ENCODE data around the gene COBL. TPM values are rescaled to one million over a fixed set of nuclear protein-coding genes. Genes with fewer than 3 reads are reported as not detected.

The COBL gene
- total RNA-seq, 2 experiments from 2014 or later = not detected

DNA sequence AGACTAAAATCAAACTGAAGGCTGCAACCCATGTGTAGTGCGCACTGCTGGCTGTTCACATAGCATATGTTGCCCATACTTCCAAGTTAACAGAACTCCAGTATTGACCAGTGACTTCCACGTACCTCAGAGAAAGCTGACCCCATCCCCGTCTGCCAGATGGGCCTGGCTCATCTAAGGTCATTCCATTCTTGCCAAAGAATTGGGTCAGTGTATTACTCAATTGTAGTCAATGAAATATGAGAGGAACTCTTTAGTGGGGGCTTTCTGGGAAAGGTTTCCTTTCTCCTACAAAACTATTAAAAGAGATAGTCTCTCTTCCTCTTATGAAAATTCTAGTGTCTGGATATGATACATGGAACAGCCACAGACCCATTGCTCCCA lies 238.6 kb downstream of the COBL start:
- Mint-ChIP-seq H3K4me3 (no peak overlapping the region), H3K27ac (no peak overlapping the region), H3K27me3 (ENCODE audit: low read depth) (no peaks in the 10 kb centered on the region), H3K36me3 (ENCODE audit: low read depth) (no peaks in the 10 kb centered on the region), H3K4me1 (ENCODE audit: low read depth) (no peaks in the 10 kb centered on the region), H3K9me3 (ENCODE audit: insufficient read depth) (no peaks in the 10 kb centered on the region)
- DNase-seq (no peak), ATAC-seq (no peak)
- CTCF ChIA-PET = no interaction called here
- POLR2A ChIA-PET = no interaction called here

DNA sequence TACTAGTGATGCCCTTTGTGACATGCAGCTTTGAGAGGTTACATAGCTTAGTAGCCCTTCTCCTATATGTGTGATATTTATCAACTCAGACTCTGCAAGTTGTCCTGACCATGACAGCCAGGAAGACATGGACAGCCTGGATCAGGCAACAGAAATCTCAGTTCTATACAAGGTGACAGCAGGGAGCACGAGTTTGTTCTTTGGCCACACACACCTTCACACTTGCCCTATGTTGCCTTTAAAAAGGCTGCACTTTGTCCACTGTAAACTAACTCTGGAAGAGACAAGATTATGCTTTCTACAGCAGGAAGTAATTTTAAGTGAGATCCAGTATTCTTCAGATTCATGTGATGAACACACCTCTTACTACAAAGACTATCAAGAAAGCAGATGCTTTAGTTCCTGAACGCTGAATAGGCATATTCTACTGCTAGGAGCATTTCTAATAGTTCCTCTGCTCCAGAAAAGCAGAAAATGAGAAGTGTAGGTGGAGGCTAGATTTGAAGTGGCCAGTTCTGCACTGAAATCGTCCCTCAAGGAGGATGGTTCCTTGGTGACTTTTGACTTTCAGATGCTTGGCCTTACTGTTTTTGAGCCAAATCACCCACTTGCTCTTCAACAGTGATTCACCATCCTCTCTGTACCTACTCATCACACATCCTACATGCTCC lies 239.2 kb downstream of the COBL start:
- POLR2A ChIA-PET = no interaction called here
- Mint-ChIP-seq H3K27me3 (ENCODE audit: low read depth) (no peaks in the 10 kb centered on the region), H3K4me1 (ENCODE audit: low read depth) (no peaks in the 10 kb centered on the region), H3K36me3 (ENCODE audit: low read depth) (no peaks in the 10 kb centered on the region), H3K4me3 (no peak overlapping the region), H3K9me3 (ENCODE audit: insufficient read depth) (no peaks in the 10 kb centered on the region), H3K27ac (no peak overlapping the region)
- DNase-seq (no peak), ATAC-seq (no peak)
- CTCF ChIA-PET = interaction anchor here (1.2 kb wide), 1 partner anchor 64 kb away, joined by 5 read pairs; no protein-coding TSS in a partner anchor

DNA sequence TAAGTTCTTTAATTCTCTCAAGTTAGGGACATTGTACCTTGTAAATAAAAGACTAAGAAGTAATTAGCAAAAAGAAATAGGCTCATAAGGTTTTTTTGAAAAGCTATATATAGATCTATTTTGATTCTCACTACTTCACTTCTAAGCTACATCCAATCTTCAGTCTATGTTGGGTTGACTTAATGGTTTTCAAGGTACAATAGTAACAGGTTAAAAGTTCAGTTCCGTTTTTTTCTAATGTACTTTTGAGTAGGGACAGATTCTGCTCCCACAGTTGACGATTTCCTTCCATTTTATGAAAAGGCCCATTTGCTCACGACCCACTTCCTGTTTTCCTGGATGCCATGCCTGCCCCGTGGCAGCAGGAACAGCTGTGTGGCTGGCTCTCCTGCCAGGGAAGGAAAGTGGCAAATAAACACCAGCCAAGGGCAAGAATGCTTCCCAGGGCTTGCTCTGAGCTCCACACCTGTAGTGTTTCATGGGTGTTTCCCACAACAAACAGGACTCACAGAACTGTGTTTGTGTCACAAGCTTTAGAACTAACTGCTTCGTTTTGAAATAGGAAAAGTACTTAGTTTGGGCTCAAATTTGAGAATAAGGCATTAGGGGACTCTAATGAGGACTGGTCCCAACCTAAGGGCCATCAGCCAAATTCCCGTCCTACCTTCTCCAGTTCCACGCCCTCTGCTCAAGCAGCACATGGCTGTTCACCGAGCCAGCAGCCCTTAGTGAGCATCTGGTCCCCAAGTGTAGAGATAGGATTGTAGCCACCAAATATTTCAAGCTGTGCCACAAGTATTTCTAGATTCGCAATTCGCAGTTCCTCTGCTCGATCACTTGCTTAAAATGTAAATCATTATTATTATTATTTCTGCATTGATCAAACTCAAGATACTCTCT lies 240.7 kb downstream of the COBL start:
- Mint-ChIP-seq H3K36me3 (ENCODE audit: low read depth) (no peaks in the 10 kb centered on the region), H3K4me1 (ENCODE audit: low read depth) (no peaks in the 10 kb centered on the region), H3K27me3 (ENCODE audit: low read depth) (no peaks in the 10 kb centered on the region), H3K27ac (no peak overlapping the region), H3K9me3 (ENCODE audit: insufficient read depth) (no peaks in the 10 kb centered on the region), H3K4me3 (no peak overlapping the region)
- ChIA-PET POLR2A (no interaction called here), CTCF (interaction anchor here (1.2 to 2.0 kb wide), 3 partner anchors 65 to 87 kb away, joined by 4 to 7 read pairs (median 5); no protein-coding TSS in a partner anchor)
- ATAC-seq (no peak), DNase-seq (no peak)

DNA sequence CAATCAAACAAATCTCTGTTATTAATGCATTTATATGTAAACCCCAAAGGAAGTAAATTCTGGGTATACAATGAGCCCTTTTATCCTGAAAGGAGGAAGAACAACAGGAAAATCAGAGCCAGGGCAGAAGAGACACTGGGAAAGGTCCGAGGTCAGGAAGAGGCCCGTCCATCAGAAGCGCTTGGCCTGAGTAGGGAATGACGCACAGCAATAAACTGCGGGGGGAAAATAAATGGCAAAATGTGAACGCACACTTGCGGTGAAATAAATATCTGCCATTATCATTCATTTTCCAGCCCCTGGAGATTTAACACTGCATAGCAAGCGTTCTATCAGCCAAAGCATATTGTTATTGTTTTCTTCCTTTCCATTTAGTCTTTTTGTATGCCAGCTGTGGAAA lies 243.4 kb downstream of the COBL start:
- Mint-ChIP-seq H3K27me3 (ENCODE audit: low read depth) (no peaks in the 10 kb centered on the region), H3K9me3 (ENCODE audit: insufficient read depth) (no peaks in the 10 kb centered on the region), H3K36me3 (ENCODE audit: low read depth) (no peaks in the 10 kb centered on the region), H3K4me3 (no peak overlapping the region), H3K4me1 (ENCODE audit: low read depth) (no peaks in the 10 kb centered on the region), H3K27ac (no peak overlapping the region)
- ATAC-seq = no peak
- ChIA-PET CTCF (no interaction called here), POLR2A (no interaction called here)
- no peak for DNase-seq

DNA sequence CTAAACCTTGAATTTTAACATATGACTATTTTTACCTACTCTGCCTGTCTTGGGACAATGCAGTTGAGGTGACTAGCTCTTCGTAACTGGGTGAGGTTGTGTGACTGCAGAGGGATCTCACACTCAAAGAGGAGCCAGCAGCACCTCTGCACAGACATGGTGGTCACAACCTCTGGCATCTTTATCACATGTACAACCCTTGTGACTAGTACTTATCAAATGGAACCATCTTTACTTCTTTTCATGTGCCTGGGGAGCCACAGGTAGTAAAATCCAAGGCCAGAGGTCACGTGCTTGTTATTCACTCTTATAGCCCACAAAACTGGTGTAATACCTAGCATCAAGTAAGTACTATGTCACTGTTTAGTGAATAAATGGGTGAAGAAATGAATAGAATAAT lies 244.3 kb downstream of the COBL start:
- Mint-ChIP-seq H3K27ac (no peak overlapping the region), H3K27me3 (ENCODE audit: low read depth) (no peaks in the 10 kb centered on the region), H3K36me3 (ENCODE audit: low read depth) (no peaks in the 10 kb centered on the region), H3K9me3 (ENCODE audit: insufficient read depth) (no peaks in the 10 kb centered on the region), H3K4me1 (ENCODE audit: low read depth) (no peaks in the 10 kb centered on the region), H3K4me3 (no peak overlapping the region)
- CTCF ChIA-PET = interaction anchor here (0.7 to 3.1 kb wide), 5 partner anchors 23 to 394 kb away, joined by 3 to 20 read pairs (median 3); no protein-coding TSS in a partner anchor
- ATAC-seq = no peak
- POLR2A ChIA-PET = no interaction called here
- DNase-seq = no peak

DNA sequence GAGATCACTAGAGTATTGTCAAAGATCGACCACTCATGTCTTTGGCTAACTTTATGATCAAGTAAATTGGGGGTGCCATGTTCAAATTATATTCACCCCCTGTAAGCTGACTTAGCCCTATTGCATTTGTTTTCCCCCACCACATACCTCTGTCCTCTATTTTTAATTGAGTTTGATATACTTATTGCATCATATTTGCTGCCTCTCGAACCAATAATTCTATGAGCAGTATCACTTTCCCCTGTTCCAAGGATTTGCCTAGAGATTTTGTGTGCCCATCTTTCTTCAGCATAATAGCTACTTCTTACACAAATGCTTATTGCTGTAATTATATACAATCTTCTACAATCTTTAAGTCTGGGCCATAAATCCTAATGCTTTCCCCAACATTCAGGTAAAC lies 245.2 kb downstream of the COBL start:
- DNase-seq (no peak), ATAC-seq (no peak)
- Mint-ChIP-seq H3K4me3 (no peak overlapping the region), H3K9me3 (ENCODE audit: insufficient read depth) (no peaks in the 10 kb centered on the region), H3K27me3 (ENCODE audit: low read depth) (no peaks in the 10 kb centered on the region), H3K36me3 (ENCODE audit: low read depth) (no peaks in the 10 kb centered on the region), H3K4me1 (ENCODE audit: low read depth) (no peaks in the 10 kb centered on the region), H3K27ac (no peak overlapping the region)
- ChIA-PET POLR2A (no interaction called here), CTCF (interaction anchor here (0.8 to 3.1 kb wide), 4 partner anchors 24 to 603 kb away, joined by 3 to 20 read pairs (median 4); no protein-coding TSS in a partner anchor)

DNA sequence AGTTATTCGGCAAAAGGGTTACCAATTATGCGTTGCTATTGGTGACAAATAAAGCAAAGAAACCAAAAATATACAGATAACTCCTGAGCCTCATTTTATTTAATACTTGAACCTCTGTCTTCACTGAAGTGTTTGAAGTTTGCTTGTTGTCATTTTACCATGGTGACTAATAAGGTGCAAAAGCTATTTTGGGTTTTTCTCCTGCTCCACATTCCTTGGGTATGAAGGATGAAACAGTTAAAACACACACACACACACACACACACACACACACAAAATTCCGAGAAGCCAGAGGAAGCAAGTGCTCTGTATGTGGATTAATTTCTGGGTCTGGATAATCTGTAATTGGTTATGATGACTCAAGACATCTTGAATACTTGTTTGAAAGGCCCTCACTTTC lies 246.5 kb downstream of the COBL start:
- no peak overlapping the region for H3K27ac Mint-ChIP-seq
- DNase-seq (no peak), ATAC-seq (no peak)
- no peaks in the 10 kb centered on the region for H3K36me3 Mint-ChIP-seq (ENCODE audit: low read depth)
- no peaks in the 10 kb centered on the region for H3K9me3 Mint-ChIP-seq (ENCODE audit: insufficient read depth)
- H3K4me3 Mint-ChIP-seq = no peak overlapping the region
- H3K4me1 Mint-ChIP-seq (ENCODE audit: low read depth) = no peaks in the 10 kb centered on the region
- ChIA-PET CTCF (interaction anchor here (1.6 to 3.1 kb wide), 2 partner anchors 71 to 602 kb away, joined by 4 to 20 read pairs; no protein-coding TSS in a partner anchor), POLR2A (no interaction called here)
- H3K27me3 Mint-ChIP-seq (ENCODE audit: low read depth) = no peaks in the 10 kb centered on the region

DNA sequence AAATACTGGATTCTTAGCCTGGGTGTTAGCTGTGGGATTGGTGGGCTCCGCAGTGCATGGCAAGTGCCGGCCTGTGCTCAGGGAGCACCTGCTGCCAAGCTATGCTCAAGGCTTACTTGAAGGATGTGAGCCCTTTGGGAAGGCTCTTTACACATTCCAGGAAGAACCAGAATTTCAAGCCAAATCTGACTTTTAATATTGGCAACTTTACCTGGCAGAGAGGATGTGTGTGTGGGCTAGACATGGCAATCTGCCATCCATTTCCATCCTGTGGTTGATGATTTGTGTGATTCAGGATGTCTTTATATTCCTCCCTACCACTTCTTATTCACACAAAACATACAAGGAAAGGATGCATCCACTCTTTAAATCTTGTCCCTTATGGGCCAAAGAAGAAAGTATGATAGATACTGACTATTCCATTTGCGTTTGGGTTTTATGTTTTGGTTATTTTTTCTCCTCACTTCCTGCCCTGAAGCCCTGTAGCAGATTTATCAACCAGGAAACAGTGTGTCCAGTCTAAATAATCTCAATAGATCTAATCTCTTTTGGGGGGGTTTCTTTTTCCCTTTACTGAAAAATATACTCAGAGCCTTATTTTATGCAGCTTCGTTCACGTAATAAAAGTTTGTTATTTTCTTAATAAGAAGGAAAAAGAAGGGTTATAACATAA lies 247.1 kb downstream of the COBL start:
- Mint-ChIP-seq H3K4me3 (no peak overlapping the region), H3K36me3 (ENCODE audit: low read depth) (no peaks in the 10 kb centered on the region), H3K27ac (no peak overlapping the region), H3K4me1 (ENCODE audit: low read depth) (no peaks in the 10 kb centered on the region), H3K27me3 (ENCODE audit: low read depth) (no peaks in the 10 kb centered on the region), H3K9me3 (ENCODE audit: insufficient read depth) (no peaks in the 10 kb centered on the region)
- CTCF ChIA-PET = interaction anchor here (3.1 kb wide), 1 partner anchor 72 kb away, joined by 20 read pairs; no protein-coding TSS in a partner anchor
- DNase-seq (no peak), ATAC-seq (no peak)
- POLR2A ChIA-PET = no interaction called here

DNA sequence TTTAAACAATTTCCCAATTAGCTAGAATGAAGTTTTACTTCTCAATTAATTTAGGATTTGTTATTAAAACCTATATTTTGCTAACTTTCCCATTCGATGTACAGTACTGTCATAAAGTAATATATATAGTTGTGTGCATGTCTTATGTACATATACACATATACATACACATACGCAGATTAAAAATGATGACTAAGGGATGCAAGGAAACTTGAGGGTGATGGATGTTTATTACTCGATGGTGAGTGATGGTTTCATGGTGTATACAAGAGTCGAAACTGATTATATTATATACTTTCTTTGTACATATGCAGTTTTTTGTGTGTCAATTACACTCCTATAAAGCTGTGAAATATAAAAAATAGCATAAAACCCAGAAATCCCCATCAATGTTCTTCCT lies 248.2 kb downstream of the COBL start:
- ATAC-seq (no peak), DNase-seq (no peak)
- POLR2A ChIA-PET = interaction anchor here (0.6 kb wide), 1 partner anchor 45 kb away, joined by 3 read pairs; no protein-coding TSS in a partner anchor
- H3K27me3 Mint-ChIP-seq (ENCODE audit: low read depth) = no peaks in the 10 kb centered on the region
- H3K9me3 Mint-ChIP-seq (ENCODE audit: insufficient read depth) = no peaks in the 10 kb centered on the region
- H3K27ac Mint-ChIP-seq = no peak overlapping the region
- CTCF ChIA-PET = interaction anchor here (1.0 to 1.4 kb wide), 3 partner anchors 73 to 601 kb away, joined by 3 to 7 read pairs (median 3); no protein-coding TSS in a partner anchor
- H3K4me1 Mint-ChIP-seq (ENCODE audit: low read depth) = no peaks in the 10 kb centered on the region
- no peaks in the 10 kb centered on the region for H3K36me3 Mint-ChIP-seq (ENCODE audit: low read depth)
- H3K4me3 Mint-ChIP-seq = no peak overlapping the region

DNA sequence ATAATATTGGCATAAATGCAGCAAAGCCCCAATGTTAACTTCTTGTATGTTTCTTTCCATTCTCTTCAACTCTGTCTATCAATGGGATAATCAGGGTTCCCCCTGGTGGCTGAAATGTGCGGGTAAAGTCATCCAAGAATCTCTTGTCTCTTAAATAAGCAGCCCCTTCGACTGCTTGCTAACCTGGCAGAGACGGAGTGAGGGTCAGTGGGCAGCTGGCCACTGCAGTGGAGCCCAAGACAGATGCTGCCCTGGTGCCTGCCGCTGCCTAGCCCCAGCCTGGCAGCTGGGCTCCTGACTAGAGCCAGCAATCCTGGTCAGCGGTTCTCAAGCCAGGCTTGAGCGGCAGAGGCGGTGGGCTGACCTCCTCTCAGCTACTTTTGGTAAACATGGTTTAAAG lies 248.9 kb downstream of the COBL start:
- CTCF ChIA-PET = interaction anchor here (1.4 kb wide), 1 partner anchor 73 kb away, joined by 7 read pairs; no protein-coding TSS in a partner anchor
- H3K36me3 Mint-ChIP-seq (ENCODE audit: low read depth) = no peaks in the 10 kb centered on the region

DNA sequence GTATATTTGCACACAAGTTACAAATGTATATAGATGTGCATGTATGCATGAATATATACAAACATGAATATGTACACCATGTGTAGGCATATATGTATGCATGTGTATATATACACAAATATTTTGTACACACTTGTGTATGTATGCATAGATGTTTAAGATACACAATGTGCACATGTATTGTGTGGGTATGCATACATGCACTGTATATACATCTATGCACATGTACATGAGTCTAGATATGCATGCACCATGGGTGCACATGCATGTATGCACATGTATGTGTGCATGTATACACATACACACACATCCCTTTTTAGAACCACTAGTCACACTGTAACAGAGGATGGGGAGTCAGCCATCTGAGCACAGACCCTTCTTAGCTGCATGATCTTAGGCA lies 249.4 kb downstream of the COBL start:
- ChIA-PET CTCF (interaction anchor here (1.4 kb wide), 1 partner anchor 74 kb away, joined by 7 read pairs; no protein-coding TSS in a partner anchor), POLR2A (no interaction called here)
- DNase-seq (no peak), ATAC-seq (no peak)
- Mint-ChIP-seq H3K4me3 (no peak overlapping the region), H3K36me3 (ENCODE audit: low read depth) (no peaks in the 10 kb centered on the region), H3K9me3 (ENCODE audit: insufficient read depth) (no peaks in the 10 kb centered on the region), H3K27ac (no peak overlapping the region), H3K27me3 (ENCODE audit: low read depth) (no peaks in the 10 kb centered on the region), H3K4me1 (ENCODE audit: low read depth) (no peaks in the 10 kb centered on the region)

More for the DNA sequence above, 248.9 kb downstream of the COBL start:
- Mint-ChIP-seq H3K27me3 (ENCODE audit: low read depth) (no peaks in the 10 kb centered on the region), H3K4me3 (no peak overlapping the region), H3K4me1 (ENCODE audit: low read depth) (no peaks in the 10 kb centered on the region), H3K9me3 (ENCODE audit: insufficient read depth) (no peaks in the 10 kb centered on the region), H3K27ac (no peak overlapping the region)
- ATAC-seq = no peak
- peak; percentile 55 for DNase-seq
- POLR2A ChIA-PET = interaction anchor here (0.6 kb wide), 1 partner anchor 45 kb away, joined by 3 read pairs; no protein-coding TSS in a partner anchor

All from activated CD8-positive, alpha-beta T cell treated with anti-CD3 and anti-CD28 coated beads, Interleukin-2, amount 10 ng/mL, durations not matched to agents 7 days and 5 days (primary cell).